Mucosa of rectum (tissue), 2 donors: ENCODE data around the gene ZNF300.

Experiments used
- H3K27ac ChIP-seq, 2 donors: one replicate each; pipeline ENCODE4 v1.7.0; 2013; ENCODE audit warnings: inconsistent platforms in 2 of 2, low read depth in 2 of 2, low read length in 2 of 2
- H3K27me3 ChIP-seq, 2 donors: one replicate each; pipeline ENCODE4 v1.7.0; 2013; ENCODE audit warnings: low read length in 2 of 2; ENCODE audit not compliant: control insufficient read depth in 2 of 2, insufficient read depth in 2 of 2
- H3K36me3 ChIP-seq, 2 donors: one replicate each; pipeline ENCODE4 v1.7.0; 2013; ENCODE audit warnings: low read length in 2 of 2; ENCODE audit not compliant: control insufficient read depth in 2 of 2, insufficient read depth in 2 of 2
- H3K4me1 ChIP-seq, 2 donors: one replicate each; pipeline ENCODE4 v1.7.0; 2013; ENCODE audit warnings: low read length in 2 of 2, mild to moderate bottlenecking in 1 of 2; ENCODE audit not compliant: control insufficient read depth in 2 of 2, insufficient read depth in 2 of 2
- H3K4me3 ChIP-seq, 2 donors: one replicate each; pipeline ENCODE4 v1.7.0; 2013; ENCODE audit warnings: low read length in 2 of 2
- H3K9ac ChIP-seq, 2 donors: one replicate each; pipeline ENCODE4 v1.7.0; 2013; ENCODE audit warnings: low read length in 2 of 2, low read depth in 1 of 2, mild to moderate bottlenecking in 1 of 2
- H3K9me3 ChIP-seq, 2 donors: one replicate each; pipeline ENCODE4 v1.7.0; 2013; ENCODE audit warnings: low read length in 2 of 2; ENCODE audit not compliant: control insufficient read depth in 2 of 2
- donor health status: healthy.
- donor health status: Normal muscosa, but diverticular disease.

Gene ZNF300

GRCh38 chr5:150904479-150905311 lies at the start of gene ZNF300:
TSS of gene ZNF300 (minus strand) at chr5:150904980. CDS start at chr5:150903155, 1,825 bp downstream.
- Histone ChIP-seq H3K4me3 (peak within 1 kb of the TSS; percentile 71 to 78), H3K27ac (peak within 1 kb of the TSS in 1 of 2 donors; percentile 44), H3K27me3 (no peaks in the 10 kb centered on the region), H3K9ac (peak within 1 kb of the TSS in 1 of 2 donors; percentile 30), H3K36me3 (no peaks in the 10 kb centered on the region), H3K4me1 (no peaks in the 10 kb centered on the region), H3K9me3 (peaks cover 11 to 28% of the 10 kb centered on the region in 2 donors)

- Histone ChIP-seq H3K9ac (no peak overlapping the region), H3K27ac (no peak overlapping the region), H3K36me3 (no peaks in the 10 kb centered on the region), H3K4me3 (no peak overlapping the region), H3K4me1 (no peaks in the 10 kb centered on the region), H3K27me3 (no peaks in the 10 kb centered on the region), H3K9me3 (peaks cover 4 to 19% of the 10 kb centered on the region in 2 donors)
These were observed 43.8 kb upstream of the ZNF300 start for GRCh38 chr5:150948539-150948938.

- peaks cover 7 to 8% of the 10 kb centered on the region in 2 donors for H3K9me3 ChIP-seq
- H3K27ac ChIP-seq, result peak overlapping the region; percentile 53 to 72
These were observed 41.6 kb upstream of the ZNF300 start for GRCh38 chr5:150946351-150946905.

GRCh38 chr5:150945947-150946346 lies 41.2 kb upstream of the ZNF300 start:
- peaks cover 7 to 8% of the 10 kb centered on the region in 2 donors for H3K9me3 ChIP-seq
- peak overlapping the region in 1 of 2 donors; percentile 50 for H3K9ac ChIP-seq
- peak overlapping the region; percentile 53 to 72 for H3K27ac ChIP-seq
- H3K4me1 ChIP-seq, result no peaks in the 10 kb centered on the region
- peak overlapping the region; percentile 64 to 77 for H3K4me3 ChIP-seq
- peaks cover 0 to 4% of the 10 kb centered on the region in 2 donors for H3K36me3 ChIP-seq
- no peaks in the 10 kb centered on the region for H3K27me3 ChIP-seq

More at GRCh38 chr5:150946351-150946905, 41.6 kb upstream of the ZNF300 start:
- peak overlapping the region; percentile 64 to 77 for H3K4me3 ChIP-seq
- no peaks in the 10 kb centered on the region for H3K4me1 ChIP-seq
- peak overlapping the region; percentile 48 to 50 for H3K9ac ChIP-seq
- H3K27me3 ChIP-seq, result no peaks in the 10 kb centered on the region
- peaks cover 0 to 4% of the 10 kb centered on the region in 2 donors for H3K36me3 ChIP-seq

- H3K4me3 ChIP-seq, result peak overlapping the region; percentile 64 to 77
- no peak overlapping the region for H3K27ac ChIP-seq
- H3K9me3 ChIP-seq, result peaks cover 7 to 8% of the 10 kb centered on the region in 2 donors
- H3K4me1 ChIP-seq, result no peaks in the 10 kb centered on the region
- H3K9ac ChIP-seq, result no peak overlapping the region
- no peaks in the 10 kb centered on the region for H3K27me3 ChIP-seq
- H3K36me3 ChIP-seq, result peaks cover 0 to 4% of the 10 kb centered on the region in 2 donors
These were observed 40.7 kb upstream of the ZNF300 start for GRCh38 chr5:150945486-150945885.

GRCh38 chr5:150931368-150931965 lies 26.7 kb upstream of the ZNF300 start:
- no peak overlapping the region for H3K27ac ChIP-seq
- no peaks in the 10 kb centered on the region for H3K27me3 ChIP-seq
- no peaks in the 10 kb centered on the region for H3K4me1 ChIP-seq
- H3K36me3 ChIP-seq, result no peaks in the 10 kb centered on the region
- H3K4me3 ChIP-seq, result no peak overlapping the region
- H3K9me3 ChIP-seq, result peaks cover 31 to 47% of the 10 kb centered on the region in 2 donors
- H3K9ac ChIP-seq, result no peak overlapping the region

GRCh38 chr5:150918613-150919012 lies 13.8 kb upstream of the ZNF300 start:
- Histone ChIP-seq H3K4me1 (no peaks in the 10 kb centered on the region), H3K27me3 (no peaks in the 10 kb centered on the region), H3K4me3 (no peak overlapping the region), H3K9ac (no peak overlapping the region), H3K27ac (no peak overlapping the region), H3K9me3 (peaks cover 0 to 8% of the 10 kb centered on the region in 2 donors), H3K36me3 (no peaks in the 10 kb centered on the region)

- H3K36me3 ChIP-seq, result no peaks in the 10 kb centered on the region
- no peak overlapping the region for H3K27ac ChIP-seq
- peaks cover 8 to 12% of the 10 kb centered on the region in 2 donors for H3K9me3 ChIP-seq
- H3K27me3 ChIP-seq, result no peaks in the 10 kb centered on the region
- H3K9ac ChIP-seq, result no peak overlapping the region
- H3K4me1 ChIP-seq, result no peaks in the 10 kb centered on the region
- H3K4me3 ChIP-seq, result no peak overlapping the region
These were observed 7.6 kb upstream of the ZNF300 start for GRCh38 chr5:150912312-150912814.

GRCh38 chr5:150905312-150905683 lies 518 bp upstream of the ZNF300 start:
- Histone ChIP-seq H3K27me3 (no peaks in the 10 kb centered on the region), H3K27ac (peak overlapping the region in 1 of 2 donors; percentile 44), H3K9ac (no peak overlapping the region), H3K4me1 (no peaks in the 10 kb centered on the region), H3K9me3 (peaks cover 11 to 24% of the 10 kb centered on the region in 2 donors), H3K36me3 (no peaks in the 10 kb centered on the region), H3K4me3 (peak overlapping the region; percentile 71 to 78)

- H3K9ac ChIP-seq, result no peak overlapping the region
- H3K4me3 ChIP-seq, result no peak overlapping the region
- no peaks in the 10 kb centered on the region for H3K4me1 ChIP-seq
- peaks cover 0 to 5% of the 10 kb centered on the region in 2 donors for H3K36me3 ChIP-seq
- no peaks in the 10 kb centered on the region for H3K27me3 ChIP-seq
- H3K9me3 ChIP-seq, result peaks cover 29 to 30% of the 10 kb centered on the region in 2 donors
- H3K27ac ChIP-seq, result no peak overlapping the region
These were observed 3.3 kb downstream of the ZNF300 start for GRCh38 chr5:150901446-150901845.
